ENCODE data around the gene IL21R.

Gene IL21R

DNA sequence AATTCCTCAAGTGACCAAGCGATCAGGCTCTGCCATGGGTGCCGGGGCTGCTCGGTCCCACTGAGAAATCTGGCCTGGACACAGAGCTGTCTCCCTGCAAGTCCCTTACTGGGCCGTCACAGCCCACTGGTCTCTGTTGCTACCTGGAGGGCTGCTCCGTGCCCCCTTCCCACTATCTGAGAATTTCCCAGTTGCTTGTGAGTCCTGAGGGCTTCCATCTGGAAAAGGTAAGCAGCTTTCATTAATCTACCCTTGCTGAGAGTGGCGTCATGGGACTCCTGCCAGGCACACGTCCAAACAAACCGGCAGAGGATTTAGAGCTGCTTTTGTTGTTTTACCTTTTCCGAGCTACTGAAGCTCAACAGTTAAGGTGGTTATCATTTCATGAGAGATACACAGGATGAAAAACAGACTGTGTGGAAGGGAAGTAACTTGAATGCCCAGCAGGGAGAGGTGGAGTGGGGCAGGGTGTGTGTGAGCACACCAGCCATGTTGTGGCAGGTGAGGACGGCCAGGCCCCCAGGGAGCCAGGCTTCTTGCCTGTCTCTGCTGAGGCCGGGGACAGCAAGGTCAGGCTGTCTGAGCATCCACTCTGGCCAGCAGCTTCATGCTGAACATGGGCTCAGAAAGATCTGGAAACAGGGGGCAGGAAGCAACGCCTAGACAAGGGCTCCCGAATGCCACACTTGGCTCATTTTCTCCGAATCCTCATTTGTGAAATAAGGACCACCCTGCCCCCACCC is 97.1 kb downstream of the IL21R start:
- no peak for DNase-seq (ENCODE audit: extremely low read depth, insufficient read length)
- TF ChIP-seq, protein P1, sequence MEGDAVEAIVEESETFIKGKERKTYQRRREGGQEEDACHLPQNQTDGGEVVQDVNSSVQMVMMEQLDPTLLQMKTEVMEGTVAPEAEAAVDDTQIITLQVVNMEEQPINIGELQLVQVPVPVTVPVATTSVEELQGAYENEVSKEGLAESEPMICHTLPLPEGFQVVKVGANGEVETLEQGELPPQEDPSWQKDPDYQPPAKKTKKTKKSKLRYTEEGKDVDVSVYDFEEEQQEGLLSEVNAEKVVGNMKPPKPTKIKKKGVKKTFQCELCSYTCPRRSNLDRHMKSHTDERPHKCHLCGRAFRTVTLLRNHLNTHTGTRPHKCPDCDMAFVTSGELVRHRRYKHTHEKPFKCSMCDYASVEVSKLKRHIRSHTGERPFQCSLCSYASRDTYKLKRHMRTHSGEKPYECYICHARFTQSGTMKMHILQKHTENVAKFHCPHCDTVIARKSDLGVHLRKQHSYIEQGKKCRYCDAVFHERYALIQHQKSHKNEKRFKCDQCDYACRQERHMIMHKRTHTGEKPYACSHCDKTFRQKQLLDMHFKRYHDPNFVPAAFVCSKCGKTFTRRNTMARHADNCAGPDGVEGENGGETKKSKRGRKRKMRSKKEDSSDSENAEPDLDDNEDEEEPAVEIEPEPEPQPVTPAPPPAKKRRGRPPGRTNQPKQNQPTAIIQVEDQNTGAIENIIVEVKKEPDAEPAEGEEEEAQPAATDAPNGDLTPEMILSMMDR (IDR thresholded peaks at IDR 0.05; ENCODE audit: insufficient read depth, low read length, poor library complexity, severe bottlenecking), result no peak
- Histone ChIP-seq H3K27me3 (replicated peaks; ENCODE audit: control insufficient read depth, insufficient read depth, low read length) (no peaks in the 10 kb centered on the region), H3K4me3 (replicated peaks; ENCODE audit: low read depth, low read length) (no peak overlapping the region), H3K36me3 (ENCODE audit: control insufficient read depth, insufficient read depth, low read length) (peaks cover 44% of the 10 kb centered on the region)

DNA sequence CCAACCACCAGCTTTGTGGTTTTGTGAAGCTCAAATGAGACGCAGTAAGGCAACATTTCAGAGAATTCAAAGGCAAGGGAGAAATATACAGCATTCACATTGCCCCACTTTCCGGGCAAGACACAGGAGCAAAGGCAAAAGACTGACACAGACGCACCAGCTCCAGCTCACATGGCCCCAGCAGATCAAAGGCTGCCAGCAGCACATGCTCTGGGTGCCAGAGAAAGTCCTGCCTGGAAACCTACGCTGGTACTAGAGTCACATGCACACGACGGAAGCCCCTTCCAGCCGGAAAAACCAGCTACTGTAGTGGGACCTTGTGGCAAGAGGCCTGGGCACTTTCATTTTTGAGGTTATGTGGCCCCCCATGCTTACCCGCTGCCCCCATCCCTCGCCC is 97.7 kb downstream of the IL21R start:
- DNase-seq (ENCODE audit: extremely low read depth, insufficient read length), result no peak
- Histone ChIP-seq H3K27me3 (replicated peaks; ENCODE audit: control insufficient read depth, insufficient read depth, low read length) (no peaks in the 10 kb centered on the region), H3K4me3 (replicated peaks; ENCODE audit: low read depth, low read length) (no peak overlapping the region), H3K36me3 (ENCODE audit: control insufficient read depth, insufficient read depth, low read length) (peaks cover 42% of the 10 kb centered on the region)
- TF ChIP-seq, protein P1 (IDR thresholded peaks at IDR 0.05; ENCODE audit: insufficient read depth, low read length, poor library complexity, severe bottlenecking), result no peak

DNA sequence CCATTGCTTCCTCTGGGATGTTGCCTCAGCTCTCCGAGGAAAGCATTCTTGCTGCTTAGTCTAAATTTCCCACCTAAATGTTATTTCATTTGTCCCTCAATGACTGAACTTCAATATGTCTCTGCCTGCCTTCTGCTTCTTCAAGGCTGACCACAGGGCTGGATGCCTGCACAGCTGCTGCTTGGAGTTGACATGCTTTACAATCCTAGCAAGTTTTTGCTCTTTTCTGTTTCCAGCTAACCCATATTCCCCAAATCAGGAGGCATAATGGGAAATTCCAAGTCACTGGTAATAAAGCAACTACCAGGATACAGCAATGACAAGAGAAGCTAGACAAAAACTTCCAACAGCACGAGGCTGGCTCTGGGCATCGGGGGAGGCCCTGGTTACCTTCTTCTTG is 98.8 kb downstream of the IL21R start:
- TF ChIP-seq, protein P1 (IDR thresholded peaks at IDR 0.05; ENCODE audit: insufficient read depth, low read length, poor library complexity, severe bottlenecking), result no peak
- H3K4me3 ChIP-seq (replicated peaks; ENCODE audit: low read depth, low read length), result no peak overlapping the region
- H3K36me3 ChIP-seq (ENCODE audit: control insufficient read depth, insufficient read depth, low read length), result peaks cover 44% of the 10 kb centered on the region
- no peaks in the 10 kb centered on the region for H3K27me3 ChIP-seq (replicated peaks; ENCODE audit: control insufficient read depth, insufficient read depth, low read length)
- DNase-seq (ENCODE audit: extremely low read depth, insufficient read length), result no peak
